ENCODE results near the gene PPP1R12B. TPM values are rescaled to one million over a fixed set of nuclear protein-coding genes. Genes with fewer than 3 reads are reported as not detected.

The PPP1R12B gene
- total RNA-seq, result 40.1 TPM

GRCh38 chr1:202348509-202349205 lies at the start of gene PPP1R12B:
Gene PPP1R12B (plus strand): TSS chr1:202348699. CDS start chr1:202348852, 153 bp downstream.
- peak; percentile 82 to 99 (median 98) for DNase-seq (ENCODE audit: low read depth in 2 of 3, low spot score in 2 of 3)

GRCh38 chr1:202302166-202302565 lies 46.3 kb upstream of the PPP1R12B start:
- no peak for DNase-seq (ENCODE audit: low read depth in 2 of 3, low spot score in 2 of 3)

GRCh38 chr1:202304375-202304774 lies 44.1 kb upstream of the PPP1R12B start:
- no peak for DNase-seq (ENCODE audit: low read depth in 2 of 3, low spot score in 2 of 3)

- no peak for DNase-seq (ENCODE audit: low read depth in 2 of 3, low spot score in 2 of 3)
Observed at GRCh38 chr1:202305168-202305567, 43.3 kb upstream of the PPP1R12B start.

- DNase-seq (ENCODE audit: low read depth in 2 of 3, low spot score in 2 of 3), result no peak
Observed at GRCh38 chr1:202306535-202307345, 41.8 kb upstream of the PPP1R12B start.

GRCh38 chr1:202310071-202310725 lies 38.3 kb upstream of the PPP1R12B start:
- no peak for DNase-seq (ENCODE audit: low read depth in 2 of 3, low spot score in 2 of 3)

GRCh38 chr1:202310746-202311145 lies 37.8 kb upstream of the PPP1R12B start:
- no peak for DNase-seq (ENCODE audit: low read depth in 2 of 3, low spot score in 2 of 3)

GRCh38 chr1:202311875-202312635 lies 36.4 kb upstream of the PPP1R12B start:
- DNase-seq (ENCODE audit: low read depth in 2 of 3, low spot score in 2 of 3), result no peak

- DNase-seq (ENCODE audit: low read depth in 2 of 3, low spot score in 2 of 3), result peak; percentile 44 to 81 (median 69)
Observed at GRCh38 chr1:202315576-202316168, 32.8 kb upstream of the PPP1R12B start.

- DNase-seq (ENCODE audit: low read depth in 2 of 3, low spot score in 2 of 3), result no peak
Observed at GRCh38 chr1:202316186-202316585, 32.3 kb upstream of the PPP1R12B start.

GRCh38 chr1:202317941-202318925 lies 30.3 kb upstream of the PPP1R12B start:
- no peak for DNase-seq (ENCODE audit: low read depth in 2 of 3, low spot score in 2 of 3)

GRCh38 chr1:202319381-202320080 lies 29.0 kb upstream of the PPP1R12B start:
- no peak for DNase-seq (ENCODE audit: low read depth in 2 of 3, low spot score in 2 of 3)

GRCh38 chr1:202320081-202320405 lies 28.5 kb upstream of the PPP1R12B start:
- no peak for DNase-seq (ENCODE audit: low read depth in 2 of 3, low spot score in 2 of 3)

GRCh38 chr1:202323731-202324130 lies 24.8 kb upstream of the PPP1R12B start:
- no peak for DNase-seq (ENCODE audit: low read depth in 2 of 3, low spot score in 2 of 3)

- no peak for DNase-seq (ENCODE audit: low read depth in 2 of 3, low spot score in 2 of 3)
Observed at GRCh38 chr1:202324646-202325045, 23.9 kb upstream of the PPP1R12B start.

- no peak for DNase-seq (ENCODE audit: low read depth in 2 of 3, low spot score in 2 of 3)
Observed at GRCh38 chr1:202329891-202330290, 18.6 kb upstream of the PPP1R12B start.

GRCh38 chr1:202333861-202334260 lies 14.6 kb upstream of the PPP1R12B start:
- no peak for DNase-seq (ENCODE audit: low read depth in 2 of 3, low spot score in 2 of 3)

GRCh38 chr1:202343652-202344349 lies 4.7 kb upstream of the PPP1R12B start:
- DNase-seq (ENCODE audit: low read depth in 2 of 3, low spot score in 2 of 3), result peak in 2 of 3 donors; percentile 40 to 72

Measured in hematopoietic multipotent progenitor cell (in vitro differentiated cells).